Posterior cingulate gyrus (tissue), 11 donors: ENCODE measurements around the gene SSNA1.

ENCODE experiments used
- DNase-seq, 10 donors: peaks; one replicate each; pipeline versions ENCODE4 v3.0.0 to v3.0.0-alpha.2; 2020 to 2021; ENCODE audit warnings: mixed read lengths in 3 of 10
- intact Hi-C: fragments of 100-400 bp; cut with DNase I; formaldehyde crosslinking; loops from one replicate; pipeline ENCODE4 v1.15.1; 2023

Gene SSNA1

GRCh38 chr9:137194909-137195308, 6.4 kb downstream of the SSNA1 start:
- peak in 1 of 10 donors; percentile 83 for DNase-seq
- intact Hi-C loops, result no loop called here

GRCh38 chr9:137195525-137196220, 7.2 kb downstream of the SSNA1 start:
- DNase-seq, result peak in 1 of 10 donors; percentile 86
- intact Hi-C loops, result no loop called here

- DNase-seq, result peak in 1 of 10 donors; percentile 83
- intact Hi-C loops, result no loop called here
Measured at GRCh38 chr9:137198051-137198901, 9.8 kb downstream of the SSNA1 start.

- intact Hi-C loops, result no loop called here
- DNase-seq, result peak in 1 of 10 donors; percentile 84
Measured at GRCh38 chr9:137198902-137199283, 10.4 kb downstream of the SSNA1 start.

GRCh38 chr9:137199411-137200121, 11.1 kb downstream of the SSNA1 start:
- intact Hi-C loops, result no loop called here
- DNase-seq, result peak in 1 of 10 donors; percentile 81

- peak; percentile 98 to 100 (median 100) for DNase-seq
- intact Hi-C loops, result no loop called here
Measured at GRCh38 chr9:137200311-137201204, 12.1 kb downstream of the SSNA1 start, which contains the start of gene TPRN. Gene TPRN, minus strand, starts transcription at chr9:137200741. Its CDS starts 30 bp downstream, at chr9:137200711.

- intact Hi-C loops, result no loop called here
- no peak for DNase-seq
Measured at GRCh38 chr9:137201205-137201868, 12.9 kb downstream of the SSNA1 start.

GRCh38 chr9:137202966-137203365, 14.5 kb downstream of the SSNA1 start:
- intact Hi-C loops, result no loop called here
- DNase-seq, result no peak

- intact Hi-C loops, result loop anchor here (1.0 kb wide), 1 partner anchor 16 kb away; the partner anchor contains the start of genes ANAPC2 and SSNA1
- DNase-seq, result no peak
Measured at GRCh38 chr9:137204731-137205125, 16.3 kb downstream of the SSNA1 start.

- intact Hi-C loops, result loop anchor here (1.0 kb wide), 1 partner anchor 17 kb away; the partner anchor contains the start of genes ANAPC2 and SSNA1
- peak; percentile 94 to 99 (median 98) for DNase-seq
Measured at GRCh38 chr9:137205126-137206069, 16.9 kb downstream of the SSNA1 start, which contains the start of the genes NDOR1 and TMEM203. Gene NDOR1, plus strand, starts transcription at chr9:137205700. Its CDS starts 78 bp downstream, at chr9:137205778. Gene TMEM203, minus strand, starts transcription at chr9:137205648. Its CDS starts 234 bp downstream, at chr9:137205414.

- DNase-seq, result no peak
- intact Hi-C loops, result no loop called here
Measured at GRCh38 chr9:137206602-137207001, 18.1 kb downstream of the SSNA1 start.

- DNase-seq, result no peak
- intact Hi-C loops, result no loop called here
Measured at GRCh38 chr9:137211532-137211931, 23.1 kb downstream of the SSNA1 start.

- intact Hi-C loops, result no loop called here
- DNase-seq, result no peak
Measured at GRCh38 chr9:137212520-137212919, 24.0 kb downstream of the SSNA1 start.

GRCh38 chr9:137213160-137214060, 24.9 kb downstream of the SSNA1 start:
- DNase-seq, result peak in 1 of 10 donors; percentile 15
- intact Hi-C loops, result no loop called here

- DNase-seq, result no peak
- intact Hi-C loops, result no loop called here
Measured at GRCh38 chr9:137214620-137215019, 26.1 kb downstream of the SSNA1 start.

- intact Hi-C loops, result no loop called here
- DNase-seq, result no peak
Measured at GRCh38 chr9:137215196-137215986, 26.9 kb downstream of the SSNA1 start.
